Measurements from ENCODE around the gene SP140. TPM values are rescaled to one million over a fixed set of nuclear protein-coding genes. Genes with fewer than 3 reads are reported as not detected.

SP140 gene
- total and polyA plus RNA-seq, 2 experiments from 2014 or later = 0.24 to 0.70 TPM

- TF ChIP-seq, protein P1, sequence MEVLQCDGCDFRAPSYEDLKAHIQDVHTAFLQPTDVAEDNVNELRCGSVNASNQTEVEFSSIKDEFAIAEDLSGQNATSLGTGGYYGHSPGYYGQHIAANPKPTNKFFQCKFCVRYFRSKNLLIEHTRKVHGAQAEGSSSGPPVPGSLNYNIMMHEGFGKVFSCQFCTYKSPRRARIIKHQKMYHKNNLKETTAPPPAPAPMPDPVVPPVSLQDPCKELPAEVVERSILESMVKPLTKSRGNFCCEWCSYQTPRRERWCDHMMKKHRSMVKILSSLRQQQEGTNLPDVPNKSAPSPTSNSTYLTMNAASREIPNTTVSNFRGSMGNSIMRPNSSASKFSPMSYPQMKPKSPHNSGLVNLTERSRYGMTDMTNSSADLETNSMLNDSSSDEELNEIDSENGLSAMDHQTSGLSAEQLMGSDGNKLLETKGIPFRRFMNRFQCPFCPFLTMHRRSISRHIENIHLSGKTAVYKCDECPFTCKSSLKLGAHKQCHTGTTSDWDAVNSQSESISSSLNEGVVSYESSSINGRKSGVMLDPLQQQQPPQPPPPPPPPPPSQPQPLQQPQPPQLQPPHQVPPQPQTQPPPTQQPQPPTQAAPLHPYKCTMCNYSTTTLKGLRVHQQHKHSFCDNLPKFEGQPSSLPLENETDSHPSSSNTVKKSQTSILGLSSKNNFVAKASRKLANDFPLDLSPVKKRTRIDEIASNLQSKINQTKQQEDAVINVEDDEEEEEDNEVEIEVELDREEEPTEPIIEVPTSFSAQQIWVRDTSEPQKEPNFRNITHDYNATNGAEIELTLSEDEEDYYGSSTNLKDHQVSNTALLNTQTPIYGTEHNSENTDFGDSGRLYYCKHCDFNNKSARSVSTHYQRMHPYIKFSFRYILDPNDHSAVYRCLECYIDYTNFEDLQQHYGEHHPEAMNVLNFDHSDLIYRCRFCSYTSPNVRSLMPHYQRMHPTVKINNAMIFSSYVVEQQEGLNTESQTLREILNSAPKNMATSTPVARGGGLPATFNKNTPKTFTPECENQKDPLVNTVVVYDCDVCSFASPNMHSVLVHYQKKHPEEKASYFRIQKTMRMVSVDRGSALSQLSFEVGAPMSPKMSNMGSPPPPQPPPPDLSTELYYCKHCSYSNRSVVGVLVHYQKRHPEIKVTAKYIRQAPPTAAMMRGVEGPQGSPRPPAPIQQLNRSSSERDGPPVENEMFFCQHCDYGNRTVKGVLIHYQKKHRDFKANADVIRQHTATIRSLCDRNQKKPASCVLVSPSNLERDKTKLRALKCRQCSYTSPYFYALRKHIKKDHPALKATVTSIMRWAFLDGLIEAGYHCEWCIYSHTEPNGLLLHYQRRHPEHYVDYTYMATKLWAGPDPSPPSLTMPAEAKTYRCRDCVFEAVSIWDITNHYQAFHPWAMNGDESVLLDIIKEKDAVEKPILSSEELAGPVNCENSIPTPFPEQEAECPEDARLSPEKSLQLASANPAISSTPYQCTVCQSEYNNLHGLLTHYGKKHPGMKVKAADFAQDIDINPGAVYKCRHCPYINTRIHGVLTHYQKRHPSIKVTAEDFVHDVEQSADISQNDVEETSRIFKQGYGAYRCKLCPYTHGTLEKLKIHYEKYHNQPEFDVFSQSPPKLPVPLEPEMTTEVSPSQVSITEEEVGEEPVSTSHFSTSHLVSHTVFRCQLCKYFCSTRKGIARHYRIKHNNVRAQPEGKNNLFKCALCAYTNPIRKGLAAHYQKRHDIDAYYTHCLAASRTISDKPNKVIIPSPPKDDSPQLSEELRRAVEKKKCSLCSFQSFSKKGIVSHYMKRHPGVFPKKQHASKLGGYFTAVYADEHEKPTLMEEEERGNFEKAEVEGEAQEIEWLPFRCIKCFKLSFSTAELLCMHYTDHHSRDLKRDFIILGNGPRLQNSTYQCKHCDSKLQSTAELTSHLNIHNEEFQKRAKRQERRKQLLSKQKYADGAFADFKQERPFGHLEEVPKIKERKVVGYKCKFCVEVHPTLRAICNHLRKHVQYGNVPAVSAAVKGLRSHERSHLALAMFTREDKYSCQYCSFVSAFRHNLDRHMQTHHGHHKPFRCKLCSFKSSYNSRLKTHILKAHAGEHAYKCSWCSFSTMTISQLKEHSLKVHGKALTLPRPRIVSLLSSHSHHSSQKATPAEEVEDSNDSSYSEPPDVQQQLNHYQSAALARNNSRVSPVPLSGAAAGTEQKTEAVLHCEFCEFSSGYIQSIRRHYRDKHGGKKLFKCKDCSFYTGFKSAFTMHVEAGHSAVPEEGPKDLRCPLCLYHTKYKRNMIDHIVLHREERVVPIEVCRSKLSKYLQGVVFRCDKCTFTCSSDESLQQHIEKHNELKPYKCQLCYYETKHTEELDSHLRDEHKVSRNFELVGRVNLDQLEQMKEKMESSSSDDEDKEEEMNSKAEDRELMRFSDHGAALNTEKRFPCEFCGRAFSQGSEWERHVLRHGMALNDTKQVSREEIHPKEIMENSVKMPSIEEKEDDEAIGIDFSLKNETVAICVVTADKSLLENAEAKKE (CRISPR knock-in tag; IDR thresholded peaks at IDR 0.05) = no peak
- no peak for TF ChIP-seq POLR2AphosphoS5 (IDR thresholded peaks at IDR 0.05; ENCODE audit: low read depth)
- TF ChIP-seq, protein P2, sequence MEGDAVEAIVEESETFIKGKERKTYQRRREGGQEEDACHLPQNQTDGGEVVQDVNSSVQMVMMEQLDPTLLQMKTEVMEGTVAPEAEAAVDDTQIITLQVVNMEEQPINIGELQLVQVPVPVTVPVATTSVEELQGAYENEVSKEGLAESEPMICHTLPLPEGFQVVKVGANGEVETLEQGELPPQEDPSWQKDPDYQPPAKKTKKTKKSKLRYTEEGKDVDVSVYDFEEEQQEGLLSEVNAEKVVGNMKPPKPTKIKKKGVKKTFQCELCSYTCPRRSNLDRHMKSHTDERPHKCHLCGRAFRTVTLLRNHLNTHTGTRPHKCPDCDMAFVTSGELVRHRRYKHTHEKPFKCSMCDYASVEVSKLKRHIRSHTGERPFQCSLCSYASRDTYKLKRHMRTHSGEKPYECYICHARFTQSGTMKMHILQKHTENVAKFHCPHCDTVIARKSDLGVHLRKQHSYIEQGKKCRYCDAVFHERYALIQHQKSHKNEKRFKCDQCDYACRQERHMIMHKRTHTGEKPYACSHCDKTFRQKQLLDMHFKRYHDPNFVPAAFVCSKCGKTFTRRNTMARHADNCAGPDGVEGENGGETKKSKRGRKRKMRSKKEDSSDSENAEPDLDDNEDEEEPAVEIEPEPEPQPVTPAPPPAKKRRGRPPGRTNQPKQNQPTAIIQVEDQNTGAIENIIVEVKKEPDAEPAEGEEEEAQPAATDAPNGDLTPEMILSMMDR (conservative IDR thresholded peaks at IDR 0.05; ENCODE audit: low read depth in 2 of 2) = no peak
Observed at GRCh38 chr2:230307485-230307884, 81.9 kb downstream of the SP140 start (continued).

GRCh38 chr2:230308402-230309000 lies 83.0 kb downstream of the SP140 start:
- Mint-ChIP-seq H3K27ac (no peak overlapping the region), H3K36me3 (ENCODE audit: low read depth) (peaks cover 3% of the 10 kb centered on the region; the same call in 1 of the 3 replicates), H3K4me1 (peaks cover 7% of the 10 kb centered on the region), H3K9me3 (peaks cover 16% of the 10 kb centered on the region), H3K27me3 (ENCODE audit: insufficient read depth, low read depth, poor library complexity) (peaks cover 13% of the 10 kb centered on the region), H3K4me3 (no peak overlapping the region)
- Histone ChIP-seq H4K20me1 (replicated peaks; ENCODE audit: insufficient read depth) (no peaks in the 10 kb centered on the region), H3K4me1 (ENCODE audit: insufficient read depth) (peaks cover 6% of the 10 kb centered on the region; the same call in 1 of the 2 replicates), H3K27ac (ENCODE audit: low read depth) (no peak overlapping the region), H3F3A (replicated peaks; ENCODE audit: low read depth) (no peaks in the 10 kb centered on the region), H2AFZ (no peak overlapping the region), H3K4me3 (no peak overlapping the region), H3K27me3 (ENCODE audit: insufficient read depth) (no peaks in the 10 kb centered on the region), H3K4me2 (no peak overlapping the region), H3K9me2 (ENCODE audit: insufficient read depth) (peaks cover 11% of the 10 kb centered on the region), H3K79me2 (replicated peaks; ENCODE audit: insufficient read depth) (no peaks in the 10 kb centered on the region), H3K36me3 (ENCODE audit: insufficient read depth) (no peaks in the 10 kb centered on the region)
- ATAC-seq (no peak), DNase-seq (ENCODE audit: low spot score) (no peak)
- no peak for TF ChIP-seq ETS1 (IDR thresholded peaks at IDR 0.05)
- TF ChIP-seq, protein P1 (CRISPR knock-in tag; IDR thresholded peaks at IDR 0.05) = no peak
- TF ChIP-seq EZH2phosphoT487 (IDR thresholded peaks at IDR 0.05; ENCODE audit: unreplicated experiment) = no peak
- TF ChIP-seq NANOG (IDR thresholded peaks at IDR 0.05; ENCODE audit: borderline replicate concordance) = no peak

All from GM23338 (cell line).